Omental fat pad (tissue), 4 donors: Measurements from ENCODE around the gene METTL24. TPM values are rescaled to one million over a fixed set of nuclear protein-coding genes. Genes with fewer than 3 reads are reported as not detected.
"Not testable (repeated sequence)": the region's sequence is repeated elsewhere in the genome, so short reads cannot be mapped to it uniquely, and the experiment has no call there.

Source experiments
- ATAC-seq: fragments of 150-250 bp; one replicate; pipeline ENCODE4 v1.9.1; 2016; ENCODE audit warnings: mild to moderate bottlenecking, moderate library complexity; ENCODE audit not compliant: low FRiP score
- DNase-seq: peaks from one replicate; pipeline ENCODE4 v3.0.0-alpha.2; 2019; ENCODE audit warnings: low spot score
- CTCF ChIP-seq, 3 donors: fragments of 450-650 bp; IDR thresholded peaks; one replicate each; pipeline ENCODE4 v1.5.1; 2016 to 2017; ENCODE audit warnings: antibody characterized with exemption in 3 of 3, mild to moderate bottlenecking in 3 of 3, moderate library complexity in 2 of 3
- total RNA-seq, 4 donors: library from RNA; depleted of rRNA; stranded (reverse); fragments of >200 nt; gene quantifications; one replicate each; pipeline ENCODE4 v1.1.0, GENCODE V29; 2016

Gene METTL24
- total RNA-seq, 4 donors from 2014 or later, result 2.4 to 6.9 (median 2.7) TPM

- no peak for TF ChIP-seq CTCF (IDR thresholded peaks at IDR 0.05)
- no peak for DNase-seq
Measured at GRCh38 chr6:110318971-110319370, 39.2 kb downstream of the METTL24 start.

GRCh38 chr6:110317646-110318045 lies 40.5 kb downstream of the METTL24 start:
- no peak for TF ChIP-seq CTCF (IDR thresholded peaks at IDR 0.05)
- ATAC-seq (no peak), DNase-seq (no peak)

More at GRCh38 chr6:110318971-110319370, 39.2 kb downstream of the METTL24 start:
- no peak for ATAC-seq

GRCh38 chr6:110317189-110317588 lies 41.0 kb downstream of the METTL24 start:
- no peak for DNase-seq
- ATAC-seq, result no peak
- no peak for TF ChIP-seq CTCF (IDR thresholded peaks at IDR 0.05)

GRCh38 chr6:110315869-110316398 lies 42.2 kb downstream of the METTL24 start:
- no peak for DNase-seq
- no peak for TF ChIP-seq CTCF (IDR thresholded peaks at IDR 0.05)
- no peak for ATAC-seq

- TF ChIP-seq CTCF (IDR thresholded peaks at IDR 0.05), result no peak
- no peak for ATAC-seq
Measured at GRCh38 chr6:110315207-110315868, 42.8 kb downstream of the METTL24 start.

GRCh38 chr6:110310861-110311446 lies 47.2 kb downstream of the METTL24 start:
- no peak for DNase-seq
- TF ChIP-seq CTCF (IDR thresholded peaks at IDR 0.05), result no peak
- ATAC-seq, result no peak

More at GRCh38 chr6:110315207-110315868, 42.8 kb downstream of the METTL24 start:
- no peak for DNase-seq

GRCh38 chr6:110309432-110309831 lies 48.7 kb downstream of the METTL24 start:
- ATAC-seq, DNase-seq: not testable (repeated sequence)
